ENCODE data around the gene AP5S1.
"Not testable (repeated sequence)": the region's sequence is repeated elsewhere in the genome, so short reads cannot be mapped to it uniquely, and the experiment has no call there.

AP5S1 gene

GRCh38 chr20:3787324-3788014 lies 32.9 kb upstream of the AP5S1 start:
- peaks cover 56% of the 10 kb centered on the region for H3K4me1 ChIP-seq (ENCODE audit: insufficient read depth, low read length)
- no peak for ATAC-seq (ENCODE audit: insufficient read depth, low read depth)
- H3K27me3 ChIP-seq (ENCODE audit: insufficient read depth, low read length, poor library complexity), result no peaks in the 10 kb centered on the region
- H3K9ac ChIP-seq (ENCODE audit: low read depth, low read length), result peak overlapping the region; percentile 57
- TF ChIP-seq EZH2 (IDR thresholded peaks at IDR 0.05; ENCODE audit: borderline replicate concordance, low read depth, low read length, severe bottlenecking), result no peak
- TF ChIP-seq CTCF (IDR thresholded peaks at IDR 0.05; ENCODE audit: borderline replicate concordance, extremely low read depth, low read length, poor library complexity, severe bottlenecking), result no peak
- peak overlapping the region; percentile 83 for H3K4me2 ChIP-seq (ENCODE audit: insufficient read depth, low read length)
- peak overlapping the region; percentile 32 for H3K27ac ChIP-seq (ENCODE audit: low read length)
- peak overlapping the region; percentile 71 for H2AFZ ChIP-seq (ENCODE audit: low read depth, low read length)
- H3K79me2 ChIP-seq (ENCODE audit: insufficient read depth, low read length), result peaks cover 44% of the 10 kb centered on the region
- peaks cover 33% of the 10 kb centered on the region for H4K20me1 ChIP-seq (ENCODE audit: insufficient read depth, low read length)
- DNase-seq, result no peak
- H3K4me3 ChIP-seq (ENCODE audit: low read depth in 1 of 2, low read length in 2 of 2), result peak overlapping the region; percentile 60 to 70
- H3K9me3 ChIP-seq (ENCODE audit: insufficient read depth, low read length, severe bottlenecking), result no peaks in the 10 kb centered on the region
- peaks cover 22% of the 10 kb centered on the region for H3K36me3 ChIP-seq (ENCODE audit: insufficient read depth, low read length)

- H3K27ac ChIP-seq (ENCODE audit: low read length), result no peak overlapping the region; the same call in 1 of the 2 replicates
- peaks cover 17% of the 10 kb centered on the region for H3K36me3 ChIP-seq (ENCODE audit: insufficient read depth, low read length)
- no peak for ATAC-seq (ENCODE audit: insufficient read depth, low read depth)
- H4K20me1 ChIP-seq (ENCODE audit: insufficient read depth, low read length), result peaks cover 21% of the 10 kb centered on the region
- H3K27me3 ChIP-seq (ENCODE audit: insufficient read depth, low read length, poor library complexity), result no peaks in the 10 kb centered on the region
- 0 out of 2 replicates have a peak overlapping the region, but pooled peaks have one; percentile 83 for H3K4me2 ChIP-seq (ENCODE audit: insufficient read depth, low read length)
- peaks cover 44% of the 10 kb centered on the region for H3K79me2 ChIP-seq (ENCODE audit: insufficient read depth, low read length)
- no peak for DNase-seq
- H3K9ac ChIP-seq (ENCODE audit: low read depth, low read length), result peak overlapping the region; percentile 16; the same call in 1 of the 2 replicates
- H3K4me1 ChIP-seq (ENCODE audit: insufficient read depth, low read length), result peaks cover 48% of the 10 kb centered on the region
- peak overlapping the region in 1 of 2 experiments; percentile 70; a peak in 1 of 4 replicates for H3K4me3 ChIP-seq (ENCODE audit: low read depth in 1 of 2, low read length in 2 of 2)
- TF ChIP-seq CTCF (IDR thresholded peaks at IDR 0.05; ENCODE audit: borderline replicate concordance, extremely low read depth, low read length, poor library complexity, severe bottlenecking) (no peak), EZH2 (IDR thresholded peaks at IDR 0.05; ENCODE audit: borderline replicate concordance, low read depth, low read length, severe bottlenecking) (no peak)
- H3K9me3 ChIP-seq (ENCODE audit: insufficient read depth, low read length, severe bottlenecking), result no peaks in the 10 kb centered on the region
- H2AFZ ChIP-seq (ENCODE audit: low read depth, low read length), result no peak overlapping the region
Measured at GRCh38 chr20:3788685-3789155, 31.6 kb upstream of the AP5S1 start.

- not testable (repeated sequence) for H3K9me3 ChIP-seq (ENCODE audit: insufficient read depth, low read length, severe bottlenecking); ATAC-seq (ENCODE audit: insufficient read depth, low read depth); H3K4me2 ChIP-seq (ENCODE audit: insufficient read depth, low read length); DNase-seq; H2AFZ ChIP-seq (ENCODE audit: low read depth, low read length); H3K27me3 ChIP-seq (ENCODE audit: insufficient read depth, low read length, poor library complexity); H3K27ac ChIP-seq (ENCODE audit: low read length); H3K4me3 ChIP-seq (ENCODE audit: low read depth in 1 of 2, low read length in 2 of 2)
- peaks cover 45% of the 10 kb centered on the region for H3K4me1 ChIP-seq (ENCODE audit: insufficient read depth, low read length)
- H3K36me3 ChIP-seq (ENCODE audit: insufficient read depth, low read length), result peaks cover 15% of the 10 kb centered on the region
- H4K20me1 ChIP-seq (ENCODE audit: insufficient read depth, low read length), result peaks cover 16% of the 10 kb centered on the region
- H3K9ac ChIP-seq (ENCODE audit: low read depth, low read length), result peak overlapping the region; percentile 16; the same call in 1 of the 2 replicates
- H3K79me2 ChIP-seq (ENCODE audit: insufficient read depth, low read length), result peaks cover 42% of the 10 kb centered on the region
Measured at GRCh38 chr20:3789201-3789600, 31.1 kb upstream of the AP5S1 start.

GRCh38 chr20:3794168-3794567 lies 26.2 kb upstream of the AP5S1 start:
- H3K4me3 ChIP-seq (ENCODE audit: low read depth in 1 of 2, low read length in 2 of 2); H4K20me1 ChIP-seq (ENCODE audit: insufficient read depth, low read length); H3K27me3 ChIP-seq (ENCODE audit: insufficient read depth, low read length, poor library complexity); H2AFZ ChIP-seq (ENCODE audit: low read depth, low read length); ATAC-seq (ENCODE audit: insufficient read depth, low read depth); H3K9me3 ChIP-seq (ENCODE audit: insufficient read depth, low read length, severe bottlenecking); H3K27ac ChIP-seq (ENCODE audit: low read length); H3K9ac ChIP-seq (ENCODE audit: low read depth, low read length); DNase-seq; H3K4me2 ChIP-seq (ENCODE audit: insufficient read depth, low read length): not testable (repeated sequence)
- H3K36me3 ChIP-seq (ENCODE audit: insufficient read depth, low read length), result peaks cover 27% of the 10 kb centered on the region
- H3K79me2 ChIP-seq (ENCODE audit: insufficient read depth, low read length), result peaks cover 45% of the 10 kb centered on the region
- H3K4me1 ChIP-seq (ENCODE audit: insufficient read depth, low read length), result peaks cover 47% of the 10 kb centered on the region

Data from DND-41 (cell line).